Measurements from ENCODE around the gene ATG7.

DNA sequence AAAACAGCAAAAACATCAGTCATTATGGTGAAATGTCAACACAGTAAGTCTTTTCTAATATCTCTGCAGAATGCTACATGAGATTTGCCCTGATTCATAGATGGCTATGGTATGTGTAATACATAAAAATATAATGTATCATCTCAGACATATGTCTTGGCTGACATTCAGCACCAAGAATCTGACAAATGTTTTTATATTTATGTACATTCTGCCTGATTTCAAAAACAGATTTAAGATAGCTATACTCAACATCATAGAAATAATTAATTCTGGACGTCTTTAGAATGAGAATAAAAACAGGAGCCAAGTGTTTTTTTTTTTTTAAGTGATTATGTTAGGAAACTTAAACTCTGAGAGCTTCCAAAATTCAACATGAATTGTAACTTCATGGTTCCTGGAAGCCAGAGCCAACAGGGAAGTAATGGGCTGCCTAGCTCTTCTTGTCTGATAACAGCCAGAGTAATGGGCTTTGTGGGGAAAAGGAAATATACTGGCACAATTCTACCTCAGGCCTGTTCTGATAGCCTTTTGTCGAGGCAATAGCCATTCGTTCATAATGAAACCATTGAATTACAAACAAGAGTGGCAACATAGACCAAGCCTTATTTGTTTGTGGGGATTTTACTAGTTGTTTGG is 187.1 kb downstream of the ATG7 start:
- TF ChIP-seq CTCF (IDR thresholded peaks at IDR 0.05), result no peak
- no peak for TF ChIP-seq POLR2A (IDR thresholded peaks at IDR 0.05)
- TF ChIP-seq POLR2AphosphoS5 (IDR thresholded peaks at IDR 0.05; ENCODE audit: insufficient read depth in 1 of 2, low read depth in 1 of 2), result no peak

Data from vagina (tissue), 2 donors.